ENCODE data around the gene UVSSA. TPM values are rescaled to one million over a fixed set of nuclear protein-coding genes. Genes with fewer than 3 reads are reported as not detected.

UVSSA gene
- total and polyA plus RNA-seq, 2 donors (not counting 1 experiment from before 2014, with no cell fraction given) = 4.6 to 7.6 TPM

- Histone ChIP-seq H3K79me2 (ENCODE audit: control insufficient read depth, insufficient read depth, low read length) (no peaks in the 10 kb centered on the region), H3K9me3 (ENCODE audit: control insufficient read depth, insufficient read depth, low read depth, low read length) (peaks cover 2% of the 10 kb centered on the region), H3K36me3 (ENCODE audit: control insufficient read depth, insufficient read depth, low read length) (no peaks in the 10 kb centered on the region), H4K20me1 (ENCODE audit: control insufficient read depth, extremely low read depth, insufficient read depth, low read length) (no peaks in the 10 kb centered on the region), H2AFZ (ENCODE audit: low read length) (no peak overlapping the region), H3K4me2 (ENCODE audit: extremely low read depth, insufficient read depth, low read length) (no peak overlapping the region), H3K4me3 (replicated peaks in 1 of 4; ENCODE audit: control extremely low read depth in 1 of 4, insufficient read depth in 1 of 4, low read depth in 3 of 4, low read length in 4 of 4) (no peak overlapping the region), H3K9ac (ENCODE audit: insufficient read depth, low read length) (no peak overlapping the region), H3K27ac (ENCODE audit: insufficient read depth, low read length) (no peak overlapping the region), H3K4me1 (ENCODE audit: control insufficient read depth, extremely low read depth, insufficient read depth, low read length) (no peaks in the 10 kb centered on the region), H3K27me3 (ENCODE audit: control insufficient read depth, insufficient read depth, low read length) (peaks cover 44% of the 10 kb centered on the region)
- TF ChIP-seq CTCF (conservative IDR thresholded peaks at IDR 0.05 in 1 of 2, IDR thresholded peaks at IDR 0.05 in 1 of 2; ENCODE audit: low read depth in 1 of 2, low read length in 2 of 2) (no peak), EZH2 (IDR thresholded peaks at IDR 0.05; ENCODE audit: low read length, missing control alignments) (no peak)
- no peak for DNase-seq (ENCODE audit: low read depth in 2 of 2)
These were observed 54.5 kb downstream of the UVSSA start for GRCh38 chr4:1401409-1402020.

GRCh38 chr4:1402021-1402515 lies 55.1 kb downstream of the UVSSA start:
- no peaks in the 10 kb centered on the region for H4K20me1 ChIP-seq (ENCODE audit: control insufficient read depth, extremely low read depth, insufficient read depth, low read length)
- no peaks in the 10 kb centered on the region for H3K79me2 ChIP-seq (ENCODE audit: control insufficient read depth, insufficient read depth, low read length)
- TF ChIP-seq CTCF (conservative IDR thresholded peaks at IDR 0.05 in 1 of 2, IDR thresholded peaks at IDR 0.05 in 1 of 2; ENCODE audit: low read depth in 1 of 2, low read length in 2 of 2) = no peak
- TF ChIP-seq EZH2 (IDR thresholded peaks at IDR 0.05; ENCODE audit: low read length, missing control alignments) = peak; percentile 64
- no peak overlapping the region for H3K4me3 ChIP-seq (replicated peaks in 1 of 4; ENCODE audit: control extremely low read depth in 1 of 4, insufficient read depth in 1 of 4, low read depth in 3 of 4, low read length in 4 of 4)
- H3K9ac ChIP-seq (ENCODE audit: insufficient read depth, low read length) = no peak overlapping the region
- H3K4me2 ChIP-seq (ENCODE audit: extremely low read depth, insufficient read depth, low read length) = no peak overlapping the region
- no peaks in the 10 kb centered on the region for H3K4me1 ChIP-seq (ENCODE audit: control insufficient read depth, extremely low read depth, insufficient read depth, low read length)
- H3K27ac ChIP-seq (ENCODE audit: insufficient read depth, low read length) = no peak overlapping the region
- no peak for DNase-seq (ENCODE audit: low read depth in 2 of 2)
- peaks cover 2% of the 10 kb centered on the region for H3K9me3 ChIP-seq (ENCODE audit: control insufficient read depth, insufficient read depth, low read depth, low read length)
- H3K36me3 ChIP-seq (ENCODE audit: control insufficient read depth, insufficient read depth, low read length) = no peaks in the 10 kb centered on the region
- no peak overlapping the region for H2AFZ ChIP-seq (ENCODE audit: low read length)
- H3K27me3 ChIP-seq (ENCODE audit: control insufficient read depth, insufficient read depth, low read length) = peaks cover 49% of the 10 kb centered on the region

- no peaks in the 10 kb centered on the region for H3K79me2 ChIP-seq (ENCODE audit: control insufficient read depth, insufficient read depth, low read length)
- H3K36me3 ChIP-seq (ENCODE audit: control insufficient read depth, insufficient read depth, low read length) = no peaks in the 10 kb centered on the region
- H3K4me3 ChIP-seq (replicated peaks in 1 of 4; ENCODE audit: control extremely low read depth in 1 of 4, insufficient read depth in 1 of 4, low read depth in 3 of 4, low read length in 4 of 4) = no peak overlapping the region
- H3K9me3 ChIP-seq (ENCODE audit: control insufficient read depth, insufficient read depth, low read depth, low read length) = no peaks in the 10 kb centered on the region
- DNase-seq (ENCODE audit: low read depth in 2 of 2) = no peak
- H3K27me3 ChIP-seq (ENCODE audit: control insufficient read depth, insufficient read depth, low read length) = peaks cover 53% of the 10 kb centered on the region
- H3K27ac ChIP-seq (ENCODE audit: insufficient read depth, low read length) = no peak overlapping the region
- no peak overlapping the region for H3K4me2 ChIP-seq (ENCODE audit: extremely low read depth, insufficient read depth, low read length)
- peak; percentile 63 for TF ChIP-seq EZH2 (IDR thresholded peaks at IDR 0.05; ENCODE audit: low read length, missing control alignments)
- TF ChIP-seq CTCF (conservative IDR thresholded peaks at IDR 0.05 in 1 of 2, IDR thresholded peaks at IDR 0.05 in 1 of 2; ENCODE audit: low read depth in 1 of 2, low read length in 2 of 2) = no peak
- H2AFZ ChIP-seq (ENCODE audit: low read length) = no peak overlapping the region
- H4K20me1 ChIP-seq (ENCODE audit: control insufficient read depth, extremely low read depth, insufficient read depth, low read length) = no peaks in the 10 kb centered on the region
- no peak overlapping the region for H3K9ac ChIP-seq (ENCODE audit: insufficient read depth, low read length)
- H3K4me1 ChIP-seq (ENCODE audit: control insufficient read depth, extremely low read depth, insufficient read depth, low read length) = no peaks in the 10 kb centered on the region
These were observed 55.6 kb downstream of the UVSSA start for GRCh38 chr4:1402516-1403091.

Data from fibroblast of lung (primary cell).